ENCODE data around the gene KRTAP5-11.
"Not testable (repeated sequence)": the region's sequence is repeated elsewhere in the genome, so short reads cannot be mapped to it uniquely, and the experiment has no call there.

Gene KRTAP5-11

GRCh38 chr11:71604798-71605488 is 22.3 kb upstream of the KRTAP5-11 start:
- H3K9me3 ChIP-seq (ENCODE audit: control extremely low read depth in 1 of 5, control insufficient read depth in 4 of 5, insufficient read depth in 2 of 5, low read depth in 1 of 5, low read length in 4 of 5); H3K27ac ChIP-seq (ENCODE audit: insufficient read depth in 1 of 2, low read depth in 1 of 2, low read length in 2 of 2, poor library complexity in 1 of 2, severe bottlenecking in 2 of 2); H3K4me3 ChIP-seq (ENCODE audit: control insufficient read depth in 1 of 7, extremely low read depth in 1 of 7, insufficient read depth in 4 of 7, low read depth in 2 of 7, low read length in 6 of 7); H3K36me3 ChIP-seq (ENCODE audit: control insufficient read depth in 4 of 4, insufficient read depth in 4 of 4, low read length in 3 of 4); POLR2A ChIA-PET; CTCF ChIA-PET; H3K4me1 ChIP-seq (ENCODE audit: control extremely low read depth in 1 of 4, control insufficient read depth in 4 of 4, insufficient read depth in 4 of 4, low read length in 3 of 4): not testable (repeated sequence)
- peaks cover 0 to 29% (median 4%) of the 10 kb centered on the region in 5 experiments for H3K27me3 ChIP-seq (replicated peaks in 2 of 5; ENCODE audit: control insufficient read depth in 4 of 5, insufficient read depth in 5 of 5, low read length in 4 of 5)
- 26% methylated on average over 6 of the region's 17 CpGs for WGBS (ENCODE audit: insufficient coverage)
- peak in 2 of 3 donors; percentile 61 to 63 for DNase-seq

GRCh38 chr11:71603221-71603620 is 20.5 kb upstream of the KRTAP5-11 start:
- H3K9me3 ChIP-seq (ENCODE audit: control extremely low read depth in 1 of 5, control insufficient read depth in 4 of 5, insufficient read depth in 2 of 5, low read depth in 1 of 5, low read length in 4 of 5); H3K4me1 ChIP-seq (ENCODE audit: control extremely low read depth in 1 of 4, control insufficient read depth in 4 of 4, insufficient read depth in 4 of 4, low read length in 3 of 4); CTCF ChIA-PET; POLR2A ChIA-PET; H3K4me3 ChIP-seq (ENCODE audit: control insufficient read depth in 1 of 7, extremely low read depth in 1 of 7, insufficient read depth in 4 of 7, low read depth in 2 of 7, low read length in 6 of 7); DNase-seq; H3K36me3 ChIP-seq (ENCODE audit: control insufficient read depth in 4 of 4, insufficient read depth in 4 of 4, low read length in 3 of 4); H3K27ac ChIP-seq (ENCODE audit: insufficient read depth in 1 of 2, low read depth in 1 of 2, low read length in 2 of 2, poor library complexity in 1 of 2, severe bottlenecking in 2 of 2): not testable (repeated sequence)
- WGBS (ENCODE audit: insufficient coverage), result 87% methylated on average over 10 of the region's 11 CpGs
- peaks cover 0 to 15% (median 4%) of the 10 kb centered on the region in 5 experiments for H3K27me3 ChIP-seq (replicated peaks in 2 of 5; ENCODE audit: control insufficient read depth in 4 of 5, insufficient read depth in 5 of 5, low read length in 4 of 5)

- H3K9me3 ChIP-seq (ENCODE audit: control extremely low read depth in 1 of 5, control insufficient read depth in 4 of 5, insufficient read depth in 2 of 5, low read depth in 1 of 5, low read length in 4 of 5); H3K27me3 ChIP-seq (replicated peaks in 2 of 5; ENCODE audit: control insufficient read depth in 4 of 5, insufficient read depth in 5 of 5, low read length in 4 of 5); H3K27ac ChIP-seq (ENCODE audit: insufficient read depth in 1 of 2, low read depth in 1 of 2, low read length in 2 of 2, poor library complexity in 1 of 2, severe bottlenecking in 2 of 2); H3K4me1 ChIP-seq (ENCODE audit: control extremely low read depth in 1 of 4, control insufficient read depth in 4 of 4, insufficient read depth in 4 of 4, low read length in 3 of 4); POLR2A ChIA-PET; DNase-seq; H3K4me3 ChIP-seq (ENCODE audit: control insufficient read depth in 1 of 7, extremely low read depth in 1 of 7, insufficient read depth in 4 of 7, low read depth in 2 of 7, low read length in 6 of 7); H3K36me3 ChIP-seq (ENCODE audit: control insufficient read depth in 4 of 4, insufficient read depth in 4 of 4, low read length in 3 of 4): not testable (repeated sequence)
- 83% methylated on average over 7 of the region's 8 CpGs for WGBS (ENCODE audit: insufficient coverage)
- CTCF ChIA-PET, result interaction anchor here (0.6 to 1.1 kb wide), 2 partner anchors 26 to 134 kb away, joined by 3 read pairs; no protein-coding TSS in a partner anchor
Observed at GRCh38 chr11:71589546-71589920, 6.9 kb upstream of the KRTAP5-11 start.

GRCh38 chr11:71588822-71589545 is 6.3 kb upstream of the KRTAP5-11 start:
- DNase-seq, result peak; percentile 47 to 72 (median 72)
- 100% methylated on average over 3 of the region's 11 CpGs for WGBS (ENCODE audit: insufficient coverage)
- H3K4me1 ChIP-seq (ENCODE audit: control extremely low read depth in 1 of 4, control insufficient read depth in 4 of 4, insufficient read depth in 4 of 4, low read length in 3 of 4); H3K36me3 ChIP-seq (ENCODE audit: control insufficient read depth in 4 of 4, insufficient read depth in 4 of 4, low read length in 3 of 4); H3K9me3 ChIP-seq (ENCODE audit: control extremely low read depth in 1 of 5, control insufficient read depth in 4 of 5, insufficient read depth in 2 of 5, low read depth in 1 of 5, low read length in 4 of 5); H3K27ac ChIP-seq (ENCODE audit: insufficient read depth in 1 of 2, low read depth in 1 of 2, low read length in 2 of 2, poor library complexity in 1 of 2, severe bottlenecking in 2 of 2); POLR2A ChIA-PET; H3K27me3 ChIP-seq (replicated peaks in 2 of 5; ENCODE audit: control insufficient read depth in 4 of 5, insufficient read depth in 5 of 5, low read length in 4 of 5); H3K4me3 ChIP-seq (ENCODE audit: control insufficient read depth in 1 of 7, extremely low read depth in 1 of 7, insufficient read depth in 4 of 7, low read depth in 2 of 7, low read length in 6 of 7): not testable (repeated sequence)
- CTCF ChIA-PET, result interaction anchor here (0.6 to 1.1 kb wide), 2 partner anchors 26 to 134 kb away, joined by 3 read pairs; no protein-coding TSS in a partner anchor

- H3K27ac ChIP-seq (ENCODE audit: insufficient read depth in 1 of 2, low read depth in 1 of 2, low read length in 2 of 2, poor library complexity in 1 of 2, severe bottlenecking in 2 of 2); DNase-seq; CTCF ChIA-PET; POLR2A ChIA-PET; H3K4me3 ChIP-seq (ENCODE audit: control insufficient read depth in 1 of 7, extremely low read depth in 1 of 7, insufficient read depth in 4 of 7, low read depth in 2 of 7, low read length in 6 of 7); H3K9me3 ChIP-seq (ENCODE audit: control extremely low read depth in 1 of 5, control insufficient read depth in 4 of 5, insufficient read depth in 2 of 5, low read depth in 1 of 5, low read length in 4 of 5); H3K27me3 ChIP-seq (replicated peaks in 2 of 5; ENCODE audit: control insufficient read depth in 4 of 5, insufficient read depth in 5 of 5, low read length in 4 of 5); H3K4me1 ChIP-seq (ENCODE audit: control extremely low read depth in 1 of 4, control insufficient read depth in 4 of 4, insufficient read depth in 4 of 4, low read length in 3 of 4); H3K36me3 ChIP-seq (ENCODE audit: control insufficient read depth in 4 of 4, insufficient read depth in 4 of 4, low read length in 3 of 4): not testable (repeated sequence)
- WGBS (ENCODE audit: insufficient coverage), result 62% methylated on average over 3 of the region's 4 CpGs
Observed at GRCh38 chr11:71588314-71588713, 5.6 kb upstream of the KRTAP5-11 start.

GRCh38 chr11:71585673-71586072 is 3.0 kb upstream of the KRTAP5-11 start:
- 100% methylated on average over 2 of the region's 5 CpGs for WGBS (ENCODE audit: insufficient coverage)
- H3K27me3 ChIP-seq (replicated peaks in 2 of 5; ENCODE audit: control insufficient read depth in 4 of 5, insufficient read depth in 5 of 5, low read length in 4 of 5); DNase-seq; POLR2A ChIA-PET; H3K27ac ChIP-seq (ENCODE audit: insufficient read depth in 1 of 2, low read depth in 1 of 2, low read length in 2 of 2, poor library complexity in 1 of 2, severe bottlenecking in 2 of 2); H3K9me3 ChIP-seq (ENCODE audit: control extremely low read depth in 1 of 5, control insufficient read depth in 4 of 5, insufficient read depth in 2 of 5, low read depth in 1 of 5, low read length in 4 of 5); CTCF ChIA-PET; H3K4me3 ChIP-seq (ENCODE audit: control insufficient read depth in 1 of 7, extremely low read depth in 1 of 7, insufficient read depth in 4 of 7, low read depth in 2 of 7, low read length in 6 of 7); H3K36me3 ChIP-seq (ENCODE audit: control insufficient read depth in 4 of 4, insufficient read depth in 4 of 4, low read length in 3 of 4): not testable (repeated sequence)
- peaks cover 0 to 15% (median 2%) of the 10 kb centered on the region in 4 experiments for H3K4me1 ChIP-seq (ENCODE audit: control extremely low read depth in 1 of 4, control insufficient read depth in 4 of 4, insufficient read depth in 4 of 4, low read length in 3 of 4)

GRCh38 chr11:71582969-71583368 is 294 bp upstream of the KRTAP5-11 start:
- no CpG with 5 or more reads among the region's 2 CpGs for WGBS (ENCODE audit: insufficient coverage)
- H3K9me3 ChIP-seq (ENCODE audit: control extremely low read depth in 1 of 5, control insufficient read depth in 4 of 5, insufficient read depth in 2 of 5, low read depth in 1 of 5, low read length in 4 of 5); H3K4me3 ChIP-seq (ENCODE audit: control insufficient read depth in 1 of 7, extremely low read depth in 1 of 7, insufficient read depth in 4 of 7, low read depth in 2 of 7, low read length in 6 of 7); H3K27ac ChIP-seq (ENCODE audit: insufficient read depth in 1 of 2, low read depth in 1 of 2, low read length in 2 of 2, poor library complexity in 1 of 2, severe bottlenecking in 2 of 2); H3K36me3 ChIP-seq (ENCODE audit: control insufficient read depth in 4 of 4, insufficient read depth in 4 of 4, low read length in 3 of 4); H3K27me3 ChIP-seq (replicated peaks in 2 of 5; ENCODE audit: control insufficient read depth in 4 of 5, insufficient read depth in 5 of 5, low read length in 4 of 5); POLR2A ChIA-PET; DNase-seq: not testable (repeated sequence)
- peaks cover 0 to 15% (median 3%) of the 10 kb centered on the region in 4 experiments for H3K4me1 ChIP-seq (ENCODE audit: control extremely low read depth in 1 of 4, control insufficient read depth in 4 of 4, insufficient read depth in 4 of 4, low read length in 3 of 4)
- CTCF ChIA-PET, result interaction anchor here (1.1 to 1.6 kb wide), 2 partner anchors 10 to 19 kb away, joined by 4 to 5 read pairs; no protein-coding TSS in a partner anchor
